H9 (cell line): Measurements from ENCODE around the gene ANKRA2. TPM values are rescaled to one million over a fixed set of nuclear protein-coding genes. Genes with fewer than 3 reads are reported as not detected.

ENCODE experiments used
- DNase-seq: peaks from one replicate; pipeline ENCODE4 v3.0.0-alpha.2; 2017
- H2AFZ ChIP-seq: one replicate; pipeline ENCODE4 v1.6.1; 2013; ENCODE audit warnings: mild to moderate bottlenecking, low read length, control low read depth, moderate library complexity
- H2AK5ac ChIP-seq: 2 replicates; pipeline ENCODE4 v1.6.1; 2013; ENCODE audit warnings: low read length, control low read depth, mixed read lengths; ENCODE audit not compliant: insufficient read length
- H2BK120ac ChIP-seq: one replicate; pipeline ENCODE4 v1.6.1; 2013; ENCODE audit warnings: low read depth, mild to moderate bottlenecking, low read length, control low read depth, inconsistent platforms; ENCODE audit not compliant: poor library complexity, severe bottlenecking
- H2BK12ac ChIP-seq: 2 replicates; pipeline ENCODE4 v1.6.1; 2013; ENCODE audit warnings: low read length, control low read depth, mixed read lengths, low read depth; ENCODE audit not compliant: insufficient read length
- H2BK15ac ChIP-seq: 2 replicates; pipeline ENCODE4 v1.6.1; 2013; ENCODE audit warnings: low read depth, low read length, control low read depth
- H2BK20ac ChIP-seq: one replicate; pipeline ENCODE4 v1.6.1; 2013; ENCODE audit warnings: low read depth, mild to moderate bottlenecking, low read length, control low read depth, inconsistent platforms; ENCODE audit not compliant: poor library complexity, severe bottlenecking
- H2BK5ac ChIP-seq: 2 replicates; pipeline ENCODE4 v1.6.1; 2013; ENCODE audit warnings: low read length, control low read depth, mixed read lengths; ENCODE audit not compliant: insufficient read length
- H3K14ac ChIP-seq: 2 replicates; pipeline ENCODE4 v1.6.1; 2013; ENCODE audit warnings: low read length, control low read depth; ENCODE audit not compliant: insufficient read depth
- H3K18ac ChIP-seq: 2 replicates; pipeline ENCODE4 v1.6.1; 2013; ENCODE audit warnings: low read depth, mild to moderate bottlenecking, mixed read lengths, low read length, control low read depth; ENCODE audit not compliant: insufficient read length
- H3K23ac ChIP-seq: 2 replicates; pipeline ENCODE4 v1.6.1; 2013; ENCODE audit warnings: low read length, control low read depth, mixed read lengths, low read depth; ENCODE audit not compliant: insufficient read length
- H3K23me2 ChIP-seq: 2 replicates; pipeline ENCODE4 v1.6.1; 2013; ENCODE audit warnings: low read depth, mild to moderate bottlenecking, mixed read lengths, low read length, control low read depth; ENCODE audit not compliant: insufficient read length, poor library complexity, severe bottlenecking
- H3K27ac ChIP-seq: 2 replicates; pipeline ENCODE4 v1.5.1; 2013; ENCODE audit warnings: low read length, control low read depth, mixed read lengths, low read depth; ENCODE audit not compliant: insufficient read length
- H3K27me3 ChIP-seq: 2 replicates; pipeline ENCODE4 v1.6.1; 2013; ENCODE audit warnings: low read length, control low read depth, inconsistent platforms; ENCODE audit not compliant: insufficient read depth
- H3K4ac ChIP-seq: 2 replicates; pipeline ENCODE4 v1.6.1; 2013; ENCODE audit warnings: low read depth, mild to moderate bottlenecking, control low read depth, inconsistent platforms, low read length, moderate library complexity
- H3K4me1 ChIP-seq: 2 replicates; pipeline ENCODE4 v1.6.1; 2013; ENCODE audit warnings: low read length, control low read depth, inconsistent platforms; ENCODE audit not compliant: insufficient read depth
- H3K4me2 ChIP-seq: 2 replicates; pipeline ENCODE4 v1.6.1; 2013; ENCODE audit warnings: low read length, control low read depth, mixed read lengths; ENCODE audit not compliant: insufficient read length, insufficient read depth
- H3K56ac ChIP-seq: 2 replicates; pipeline ENCODE4 v1.6.1; 2013; ENCODE audit warnings: low read depth, mild to moderate bottlenecking, mixed read lengths, low read length, control low read depth; ENCODE audit not compliant: insufficient read length
- H3K79me1 ChIP-seq: 2 replicates; pipeline ENCODE4 v1.6.1; 2013; ENCODE audit warnings: low read depth, mild to moderate bottlenecking, moderate library complexity, low read length, control low read depth, inconsistent platforms; ENCODE audit not compliant: insufficient read depth, poor library complexity, severe bottlenecking
- H3K79me2 ChIP-seq: 2 replicates; pipeline ENCODE4 v1.6.1; 2013; ENCODE audit warnings: low read length, control low read depth, inconsistent platforms; ENCODE audit not compliant: insufficient read depth
- H3K9ac ChIP-seq: 2 replicates; pipeline ENCODE4 v1.6.1; 2013; ENCODE audit warnings: low read length, control low read depth, mixed read lengths; ENCODE audit not compliant: insufficient read length; ENCODE audit errors: extremely low read depth
- H3K9me3 ChIP-seq: one replicate; pipeline ENCODE4 v1.6.1; 2013; ENCODE audit warnings: low read depth, low read length, inconsistent platforms; ENCODE audit not compliant: control insufficient read depth
- H3T11ph ChIP-seq: one replicate; pipeline ENCODE4 v1.6.1; 2013; ENCODE audit warnings: mild to moderate bottlenecking, low read length, control low read depth, inconsistent platforms
- H4K20me1 ChIP-seq: one replicate; pipeline ENCODE4 v1.6.1; 2013; ENCODE audit not compliant: control insufficient read depth, insufficient read length, insufficient read depth
- H4K5ac ChIP-seq: 2 replicates; pipeline ENCODE4 v1.6.1; 2013; ENCODE audit warnings: low read depth, mild to moderate bottlenecking, mixed read lengths, low read length, control low read depth; ENCODE audit not compliant: insufficient read length
- H4K8ac ChIP-seq: replicated peaks from 2 replicates; pipeline ENCODE4 v1.6.1; 2013; ENCODE audit warnings: low read length, control low read depth, mixed read lengths, low read depth; ENCODE audit not compliant: insufficient read length
- H4K91ac ChIP-seq: 2 replicates; pipeline ENCODE4 v1.6.1; 2013; ENCODE audit warnings: low read depth, mild to moderate bottlenecking, moderate library complexity, mixed read lengths, low read length, control low read depth; ENCODE audit not compliant: insufficient read length
- H3K27ac Mint-ChIP-seq, 3 experiments: 2 replicates in 2 of 3; 3 replicates in 1 of 3; pipeline ENCODE4 v1.8.0; 2020 to 2021; ENCODE audit warnings: mixed read lengths in 3 of 3, mild to moderate bottlenecking in 1 of 3, moderate library complexity in 1 of 3
- H3K27me3 Mint-ChIP-seq: 2 replicates; pipeline ENCODE4 v1.8.0; 2021; ENCODE audit warnings: low read depth, mild to moderate bottlenecking, moderate library complexity, mixed read lengths
- H3K36me3 Mint-ChIP-seq, 3 experiments: 2 replicates in 2 of 3; 3 replicates in 1 of 3; pipeline ENCODE4 v1.8.0; 2020 to 2021; ENCODE audit warnings: low read depth in 3 of 3, mixed read lengths in 3 of 3; ENCODE audit not compliant: insufficient read depth in 1 of 3
- H3K4me1 Mint-ChIP-seq, 2 experiments: 2 replicates each; pipeline ENCODE4 v1.8.0; 2020; ENCODE audit warnings: mixed read lengths in 2 of 2
- H3K4me3 Mint-ChIP-seq, 2 experiments: 2 replicates in 1 of 2; 3 replicates in 1 of 2; pipeline ENCODE4 v1.8.0; 2020 to 2021; ENCODE audit warnings: mild to moderate bottlenecking in 2 of 2, mixed read lengths in 2 of 2, moderate library complexity in 1 of 2
- H3K9me3 Mint-ChIP-seq, 2 experiments: 2 replicates in 1 of 2; 3 replicates in 1 of 2; pipeline ENCODE4 v1.8.0; 2020; ENCODE audit warnings: mild to moderate bottlenecking in 2 of 2, mixed read lengths in 2 of 2, moderate library complexity in 1 of 2
- CTCF ChIP-seq: fragments of 200-600 bp; sonication (generic); conservative IDR thresholded peaks from 3 replicates; pipeline ENCODE4 v1.8.0; 2021; ENCODE audit warnings: antibody characterized with exemption, mild to moderate bottlenecking
- WGBS: extraction: QIAGEN DNeasy Blood & Tissue Kit; methylation state at CpG from one replicate; pipeline ENCODE4 v1.1.7; 2013; ENCODE audit warnings: missing lambda C conversion rate, low lambda C conversion rate, mixed read lengths; ENCODE audit not compliant: insufficient read length; ENCODE audit errors: extremely low coverage; 5-methylcytosine and 5-hydroxymethylcytosine counted together
- total RNA-seq: library from RNA; stranded (reverse); gene quantifications from 2 replicates; pipeline ENCODE4 v1.2.1, GENCODE V29; 2021

Gene ANKRA2
- total RNA-seq, 1 experiment from 2014 or later = 8.9 TPM

GRCh38 chr5:73599380-73599779, 33.9 kb upstream of the ANKRA2 start:
- peaks cover 4 to 7% of the 10 kb centered on the region in 2 experiments; a peak in 4 of 5 replicates for H3K9me3 Mint-ChIP-seq
- Histone ChIP-seq H3K4ac (no peak overlapping the region), H3K23ac (no peak overlapping the region), H2AFZ (no peak overlapping the region), H2BK12ac (no peak overlapping the region), H3K9ac (no peak overlapping the region), H3K79me1 (no peaks in the 10 kb centered on the region), H3K56ac (no peak overlapping the region), H2BK5ac (no peak overlapping the region), H4K5ac (no peak overlapping the region), H3K14ac (no peak overlapping the region), H3K79me2 (no peaks in the 10 kb centered on the region), H3T11ph (no peak overlapping the region), H3K23me2 (no peaks in the 10 kb centered on the region), H3K27me3 (no peaks in the 10 kb centered on the region), H3K18ac (no peak overlapping the region), H4K91ac (no peak overlapping the region), H2AK5ac (no peak overlapping the region), H2BK20ac (no peak overlapping the region), H4K8ac (no peak overlapping the region), H2BK120ac (no peak overlapping the region), H3K9me3 (no peaks in the 10 kb centered on the region), H3K27ac (no peak overlapping the region), H3K4me1 (no peaks in the 10 kb centered on the region), H3K4me2 (no peak overlapping the region), H2BK15ac (no peak overlapping the region), H4K20me1 (no peaks in the 10 kb centered on the region)
- no peak for TF ChIP-seq CTCF
- no peaks in the 10 kb centered on the region for H3K36me3 Mint-ChIP-seq
- no CpG with 5 or more reads among the region's 3 CpGs for WGBS
- H3K27ac Mint-ChIP-seq = no peak overlapping the region
- peaks cover 2% of the 10 kb centered on the region for H3K27me3 Mint-ChIP-seq
- no peak for DNase-seq
- no peak overlapping the region for H3K4me3 Mint-ChIP-seq
- H3K4me1 Mint-ChIP-seq = no peaks in the 10 kb centered on the region
